A673 (cell line): ENCODE data around the gene SATB2. TPM values are rescaled to one million over a fixed set of nuclear protein-coding genes. Genes with fewer than 3 reads are reported as not detected.

ENCODE experiments used
- BruUV-seq: library from RNA; stranded (reverse); fragments of 400-500 nt; replicated peaks from 2 replicates; lab custom pipeline; 2021; lab: Mats Ljungman, UMichigan
- CTCF ChIA-PET: fragments of 300-600 bp; sonication (Branson Sonifier 250); formaldehyde crosslinking; loops from one replicate; lab custom pipeline; 2022; ENCODE audit warnings: antibody characterized with exemption; lab: Charles Lee
- POLR2A ChIA-PET: fragments of 300-600 bp; sonication (Branson Sonifier 250); formaldehyde crosslinking; loops from one replicate; lab custom pipeline; 2022; ENCODE audit warnings: antibody characterized with exemption; ENCODE audit not compliant: low non-redundant PET; lab: Charles Lee
- DNase-seq: peaks from one replicate; pipeline ENCODE4 v3.0.0-alpha.2; 2015; ENCODE audit warnings: low spot score
- H3K27ac ChIP-seq: fragments of 200-600 bp; sonication (generic); 2 replicates; pipeline ENCODE4 v1.5.1; 2016; ENCODE audit warnings: mixed run types, low read depth, mild to moderate bottlenecking, mixed read lengths, antibody characterized with exemption, low read length; ENCODE audit not compliant: poor library complexity, severe bottlenecking
- H3K27me3 ChIP-seq: fragments of 200-600 bp; sonication (generic); replicated peaks from 2 replicates; pipeline ENCODE4 v1.6.1; 2017; ENCODE audit warnings: mixed run types, low read depth, mild to moderate bottlenecking, mixed read lengths, antibody characterized with exemption, low read length; ENCODE audit not compliant: insufficient read depth, poor library complexity
- H3K36me3 ChIP-seq: fragments of 200-600 bp; sonication (generic); 2 replicates; pipeline ENCODE4 v1.6.1; 2016; ENCODE audit warnings: mixed run types, mild to moderate bottlenecking, mixed read lengths, antibody characterized with exemption, low read length; ENCODE audit not compliant: insufficient read depth, poor library complexity, severe bottlenecking
- H3K4me1 ChIP-seq: fragments of 200-600 bp; sonication (generic); 2 replicates; pipeline ENCODE4 v1.6.1; 2017; ENCODE audit warnings: mixed run types, mild to moderate bottlenecking, mixed read lengths, antibody characterized with exemption, low read length; ENCODE audit not compliant: insufficient read depth, poor library complexity, severe bottlenecking
- H3K4me3 ChIP-seq: fragments of 200-600 bp; sonication (generic); 2 replicates; pipeline ENCODE4 v1.5.1; 2016; ENCODE audit warnings: low read depth, mixed run types, mild to moderate bottlenecking, mixed read lengths, low read length; ENCODE audit not compliant: poor library complexity, severe bottlenecking
- H3K9me3 ChIP-seq: fragments of 200-600 bp; sonication (generic); 2 replicates; pipeline ENCODE4 v1.6.1; 2016; ENCODE audit warnings: mixed run types, low read depth, mild to moderate bottlenecking, mixed read lengths, antibody characterized with exemption, low read length; ENCODE audit not compliant: poor library complexity, severe bottlenecking
- EZH2 ChIP-seq: fragments of 200-600 bp; sonication (generic); IDR thresholded peaks from 2 replicates; pipeline ENCODE4 v1.6.1; 2017; ENCODE audit warnings: borderline replicate concordance, low read depth, mild to moderate bottlenecking, mixed read lengths, antibody characterized with exemption, low read length; ENCODE audit not compliant: poor library complexity, severe bottlenecking
- intact Hi-C: fragments of 100-400 bp; cut with micrococcal nuclease; formaldehyde crosslinking; loops from one replicate; pipeline ENCODE4 v1.10.0; 2022; ENCODE audit not compliant: unreplicated experiment
- total RNA-seq: library from RNA; stranded (reverse); gene quantifications from 2 replicates; pipeline ENCODE4 v1.2.3, GENCODE V29; 2021
- TF ChIP-seq, protein P1 (sequence below): fragments of 300-800, 200-600 bp; sonication (generic); conservative IDR thresholded peaks from 2 replicates; pipeline ENCODE4 v1.5.1; 2017; ENCODE audit warnings: low read depth, mild to moderate bottlenecking, antibody characterized with exemption, low read length, moderate library complexity, mixed read lengths

The SATB2 gene
- total RNA-seq, 1 experiment from 2014 or later, result 23.2 TPM

DNA sequence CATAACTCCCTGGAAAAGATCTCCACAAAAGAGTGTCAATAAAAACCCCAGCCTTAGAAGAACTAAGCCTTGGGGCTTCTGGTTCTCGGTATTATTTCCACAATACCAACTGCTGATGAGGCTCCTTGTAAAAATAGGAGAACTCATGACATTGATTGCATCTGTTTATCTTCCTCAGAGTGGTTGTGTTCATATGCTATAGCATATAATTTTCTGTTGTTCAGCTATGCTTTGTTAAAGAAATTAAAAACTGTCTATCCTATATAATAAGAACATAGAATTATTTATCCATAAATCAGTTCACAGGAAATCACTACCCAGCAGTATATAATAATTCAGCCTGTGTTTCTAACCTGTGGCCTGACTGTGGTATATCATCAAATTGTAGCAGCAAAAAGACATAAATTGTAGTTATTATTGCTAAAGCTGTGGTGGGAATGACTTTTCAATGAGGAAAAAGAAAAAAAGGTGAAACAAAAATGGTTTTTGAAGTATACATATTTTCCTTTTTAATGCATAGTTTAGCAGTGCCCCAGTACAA lies 68.9 kb downstream of the SATB2 start:
- Histone ChIP-seq H3K4me1 (no peaks in the 10 kb centered on the region), H3K27me3 (no peaks in the 10 kb centered on the region), H3K36me3 (no peaks in the 10 kb centered on the region), H3K4me3 (no peak overlapping the region), H3K9me3 (no peaks in the 10 kb centered on the region), H3K27ac (no peak overlapping the region)
- intact Hi-C loops, result no loop called here
- CTCF ChIA-PET, result no interaction called here
- POLR2A ChIA-PET, result interaction anchor here (0.7 kb wide), 1 partner anchor 50 kb away, joined by 3 read pairs; no protein-coding TSS in a partner anchor
- no TSS peak for BruUV-seq
- TF ChIP-seq, protein P1, sequence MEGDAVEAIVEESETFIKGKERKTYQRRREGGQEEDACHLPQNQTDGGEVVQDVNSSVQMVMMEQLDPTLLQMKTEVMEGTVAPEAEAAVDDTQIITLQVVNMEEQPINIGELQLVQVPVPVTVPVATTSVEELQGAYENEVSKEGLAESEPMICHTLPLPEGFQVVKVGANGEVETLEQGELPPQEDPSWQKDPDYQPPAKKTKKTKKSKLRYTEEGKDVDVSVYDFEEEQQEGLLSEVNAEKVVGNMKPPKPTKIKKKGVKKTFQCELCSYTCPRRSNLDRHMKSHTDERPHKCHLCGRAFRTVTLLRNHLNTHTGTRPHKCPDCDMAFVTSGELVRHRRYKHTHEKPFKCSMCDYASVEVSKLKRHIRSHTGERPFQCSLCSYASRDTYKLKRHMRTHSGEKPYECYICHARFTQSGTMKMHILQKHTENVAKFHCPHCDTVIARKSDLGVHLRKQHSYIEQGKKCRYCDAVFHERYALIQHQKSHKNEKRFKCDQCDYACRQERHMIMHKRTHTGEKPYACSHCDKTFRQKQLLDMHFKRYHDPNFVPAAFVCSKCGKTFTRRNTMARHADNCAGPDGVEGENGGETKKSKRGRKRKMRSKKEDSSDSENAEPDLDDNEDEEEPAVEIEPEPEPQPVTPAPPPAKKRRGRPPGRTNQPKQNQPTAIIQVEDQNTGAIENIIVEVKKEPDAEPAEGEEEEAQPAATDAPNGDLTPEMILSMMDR, result no peak
- no peak for DNase-seq

DNA sequence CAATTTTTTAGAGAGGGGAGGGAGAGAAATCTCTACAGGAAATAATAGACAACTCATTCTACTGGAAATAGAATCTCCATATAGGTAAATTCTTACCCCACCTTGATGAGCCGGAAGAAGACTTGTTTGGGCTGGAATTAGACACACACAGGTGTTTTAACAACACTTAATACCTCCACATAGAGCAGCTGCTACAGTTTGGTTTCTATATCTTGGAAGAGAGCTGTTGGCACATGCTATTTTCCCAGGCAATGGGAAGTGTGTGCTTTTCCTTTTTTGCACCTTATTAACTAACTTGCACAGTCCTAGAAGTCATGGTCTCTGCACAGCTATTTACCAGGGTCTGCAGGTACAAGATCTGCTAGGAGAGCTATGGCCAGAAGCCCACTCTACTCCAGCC lies 73.7 kb downstream of the SATB2 start:
- TF ChIP-seq, protein P1, result no peak
- no peak for TF ChIP-seq EZH2
- POLR2A ChIA-PET, result no interaction called here
- H3K36me3 ChIP-seq, result no peaks in the 10 kb centered on the region
- H3K9me3 ChIP-seq, result no peaks in the 10 kb centered on the region
- CTCF ChIA-PET, result no interaction called here
- H3K4me1 ChIP-seq, result no peaks in the 10 kb centered on the region
- no peak overlapping the region for H3K27ac ChIP-seq
- no peak overlapping the region for H3K4me3 ChIP-seq
- BruUV-seq, result no TSS peak
- no peak for DNase-seq
- intact Hi-C loops, result no loop called here
- H3K27me3 ChIP-seq, result no peaks in the 10 kb centered on the region

DNA sequence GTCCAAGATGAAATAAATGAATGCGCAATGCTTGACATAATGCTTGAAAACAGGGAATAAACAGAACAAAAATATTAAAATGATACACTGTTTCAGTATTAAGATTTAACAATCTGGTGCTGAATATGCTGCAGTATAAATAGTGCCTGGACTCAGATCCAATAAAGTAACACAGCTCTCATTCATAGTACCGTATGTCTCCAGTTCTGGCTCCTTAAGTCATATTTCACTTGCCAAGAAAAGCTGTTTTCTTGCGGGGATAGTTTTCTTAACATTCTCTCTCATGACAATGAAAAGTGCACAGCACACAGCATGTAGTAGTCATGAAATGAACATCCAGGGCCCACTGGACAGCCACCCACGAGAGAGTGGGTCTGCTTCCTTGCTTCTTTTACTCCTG lies 74.7 kb downstream of the SATB2 start:
- DNase-seq, result no peak
- no TSS peak for BruUV-seq
- CTCF ChIA-PET, result no interaction called here
- POLR2A ChIA-PET, result no interaction called here
- no peak for TF ChIP-seq EZH2
- TF ChIP-seq, protein P1, result no peak
- no peak overlapping the region for H3K4me3 ChIP-seq
- no peak overlapping the region for H3K27ac ChIP-seq
- H3K4me1 ChIP-seq, result no peaks in the 10 kb centered on the region
- H3K27me3 ChIP-seq, result no peaks in the 10 kb centered on the region
- H3K36me3 ChIP-seq, result no peaks in the 10 kb centered on the region
- intact Hi-C loops, result no loop called here
- H3K9me3 ChIP-seq, result no peaks in the 10 kb centered on the region
